IgD-negative memory B cell (primary cell): ENCODE results near the gene CNRIP1. TPM values are rescaled to one million over a fixed set of nuclear protein-coding genes. Genes with fewer than 3 reads are reported as not detected.
A peak's percentile ranks its signal among the peaks of the same experiment; 100 is the strongest.

Experiments
- H3K27ac Mint-ChIP-seq, 3 donors: one replicate each; pipeline ENCODE4 v1.8.0; 2020 to 2022; ENCODE audit warnings: mild to moderate bottlenecking in 3 of 3, mixed read lengths in 3 of 3, moderate library complexity in 1 of 3
- H3K27me3 Mint-ChIP-seq: one replicate; pipeline ENCODE4 v1.8.0; 2021; ENCODE audit warnings: mixed read lengths
- H3K36me3 Mint-ChIP-seq: one replicate; pipeline ENCODE4 v1.8.0; 2020; ENCODE audit warnings: mild to moderate bottlenecking, mixed read lengths
- H3K4me1 Mint-ChIP-seq, 3 donors: one replicate each; pipeline ENCODE4 v1.8.0; 2020 to 2022; ENCODE audit warnings: mixed read lengths in 3 of 3, mild to moderate bottlenecking in 1 of 3
- H3K4me3 Mint-ChIP-seq, 4 donors: one replicate each; pipeline ENCODE4 v1.8.0; 2020 to 2022; ENCODE audit warnings: mild to moderate bottlenecking in 4 of 4, mixed read lengths in 4 of 4, moderate library complexity in 3 of 4
- H3K9me3 Mint-ChIP-seq, 3 donors: one replicate each; pipeline ENCODE4 v1.8.0; 2020 to 2021; ENCODE audit warnings: mixed read lengths in 3 of 3, mild to moderate bottlenecking in 1 of 3
- polyA plus RNA-seq: library from polyadenylated mRNA; unstranded; fragments of 300-500 nt; fragmentation: Illumina TruSeq; gene quantifications from one replicate; pipeline ENCODE4 v1.2.3, GENCODE V29; 2021

The CNRIP1 gene
- polyA plus RNA-seq, 1 donor from 2014 or later: not detected

DNA sequence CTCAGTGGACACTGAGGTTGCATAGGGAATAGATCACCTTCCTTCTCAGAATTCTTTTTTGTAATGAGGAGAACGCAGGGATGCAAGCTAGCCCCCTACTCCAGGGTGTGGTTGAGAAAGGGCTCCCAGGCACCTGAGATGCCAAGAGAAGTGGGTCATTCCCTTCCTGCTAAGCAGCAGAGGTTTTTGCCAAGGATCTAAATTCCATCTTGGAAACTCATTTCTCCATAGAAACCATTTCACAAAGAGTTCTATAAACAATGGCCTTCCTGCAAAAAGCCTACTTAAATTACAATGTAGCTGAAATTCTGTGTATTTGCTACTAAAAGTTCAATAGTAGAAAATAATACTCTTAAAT is 63.7 kb downstream of the CNRIP1 start:
- peak overlapping the region in 1 of 4 donors; percentile 42 for H3K4me3 Mint-ChIP-seq
- H3K27me3 Mint-ChIP-seq: no peaks in the 10 kb centered on the region
- H3K9me3 Mint-ChIP-seq: no peaks in the 10 kb centered on the region
- peak overlapping the region in 2 of 3 donors; percentile 21 to 31 for H3K27ac Mint-ChIP-seq
- peaks cover 1% of the 10 kb centered on the region for H3K36me3 Mint-ChIP-seq
- H3K4me1 Mint-ChIP-seq: peaks cover 8 to 18% (median 13%) of the 10 kb centered on the region in 3 donors

DNA sequence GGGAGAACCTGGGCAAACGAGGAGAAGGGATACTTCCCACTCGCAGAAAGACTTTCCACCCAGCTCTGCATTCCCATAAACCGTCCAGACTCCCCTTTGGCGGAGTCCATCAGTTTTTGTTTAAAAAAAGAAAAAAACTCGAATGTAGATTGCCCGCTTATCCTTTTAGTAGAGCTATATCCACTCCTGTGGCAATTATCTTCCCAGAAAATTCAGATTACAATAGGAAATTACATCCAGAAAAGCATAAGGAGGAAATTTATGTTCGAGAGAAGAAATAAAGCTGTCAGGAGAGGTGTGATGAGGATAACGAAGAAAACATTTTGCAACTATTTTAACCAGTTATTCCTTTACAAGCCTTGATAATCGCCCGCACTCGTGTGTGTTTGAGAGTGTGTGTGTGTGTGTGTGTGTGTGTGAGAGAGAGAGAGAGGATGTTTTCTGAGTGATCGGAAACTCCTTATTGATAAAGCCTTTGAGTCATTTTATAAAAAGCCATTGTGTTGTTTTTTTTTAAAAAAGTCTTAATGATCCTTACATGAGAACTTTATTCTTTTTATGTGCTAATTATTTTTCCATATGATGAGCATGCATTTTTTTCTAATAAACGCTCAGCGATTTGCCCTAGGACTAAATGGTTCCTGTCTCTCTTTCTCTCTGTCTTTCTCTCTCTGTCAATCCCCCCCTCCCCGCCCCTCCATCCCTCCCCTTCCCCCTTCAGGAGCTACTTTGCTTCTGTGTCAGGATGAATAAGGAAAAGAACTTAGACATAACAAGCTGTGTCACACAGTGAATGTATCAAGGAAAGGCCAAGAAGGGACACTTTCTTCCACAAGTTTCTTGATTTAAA is 66.3 kb downstream of the CNRIP1 start:
- Mint-ChIP-seq H3K9me3 (no peaks in the 10 kb centered on the region), H3K27me3 (no peaks in the 10 kb centered on the region), H3K27ac (peak overlapping the region; percentile 97 to 99 (median 98)), H3K36me3 (peaks cover 2% of the 10 kb centered on the region), H3K4me1 (peaks cover 18 to 25% (median 20%) of the 10 kb centered on the region in 3 donors), H3K4me3 (peak overlapping the region; percentile 97 to 99 (median 98))

DNA sequence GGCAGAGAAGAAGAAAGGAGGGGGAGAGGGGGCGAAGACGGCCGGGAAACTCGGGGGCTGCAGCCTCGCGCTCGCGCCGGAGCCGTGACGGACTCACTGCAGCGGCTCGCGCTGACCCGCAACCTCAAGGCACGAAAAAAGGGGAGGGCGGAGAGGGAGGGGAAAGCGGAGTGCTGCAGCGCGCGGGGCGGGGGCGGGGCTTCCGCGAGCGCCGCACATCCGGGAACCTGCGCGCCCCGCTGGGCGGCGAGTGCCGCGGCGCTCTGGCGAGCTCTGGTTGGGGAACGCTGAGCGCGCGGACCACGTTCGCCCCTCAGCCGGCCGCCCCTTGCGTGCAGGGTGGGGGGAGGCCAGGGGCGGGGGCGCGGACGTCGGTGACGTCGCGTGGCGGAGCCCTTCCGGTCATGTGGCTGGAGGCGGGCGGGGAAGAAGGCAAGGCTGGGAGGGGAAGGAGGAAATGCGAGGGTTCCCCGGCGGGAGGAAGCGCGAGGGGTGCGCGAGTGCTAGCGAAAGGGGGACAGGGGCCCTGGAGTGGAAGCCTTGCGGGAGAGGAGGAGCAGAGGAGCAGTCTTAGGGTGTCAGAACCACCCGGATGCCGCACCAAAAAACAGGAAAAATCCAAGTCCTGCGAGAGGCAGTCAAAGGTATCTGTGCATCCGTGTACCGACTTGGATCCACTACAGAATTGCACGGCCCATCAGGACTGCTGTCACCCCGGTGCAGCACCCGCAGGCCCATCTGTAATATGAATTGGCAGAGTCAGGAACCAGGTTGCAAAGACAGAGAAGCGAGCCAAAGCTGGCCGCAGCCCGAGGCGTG is 67.1 kb downstream of the CNRIP1 start, which contains the start of gene PPP3R1:
Gene PPP3R1 (minus strand): TSS at position 133 of the 819 bp plus-strand sequence. CDS start 405 bp downstream, outside the sequence.
- H3K36me3 Mint-ChIP-seq: peaks cover 2% of the 10 kb centered on the region
- peaks cover 18 to 25% (median 20%) of the 10 kb centered on the region in 3 donors for H3K4me1 Mint-ChIP-seq
- H3K27me3 Mint-ChIP-seq: no peaks in the 10 kb centered on the region
- no peaks in the 10 kb centered on the region for H3K9me3 Mint-ChIP-seq
- peak within 1 kb of the TSS; percentile 97 to 99 (median 98) for H3K4me3 Mint-ChIP-seq
- H3K27ac Mint-ChIP-seq: peak within 1 kb of the TSS; percentile 97 to 99 (median 98)

DNA sequence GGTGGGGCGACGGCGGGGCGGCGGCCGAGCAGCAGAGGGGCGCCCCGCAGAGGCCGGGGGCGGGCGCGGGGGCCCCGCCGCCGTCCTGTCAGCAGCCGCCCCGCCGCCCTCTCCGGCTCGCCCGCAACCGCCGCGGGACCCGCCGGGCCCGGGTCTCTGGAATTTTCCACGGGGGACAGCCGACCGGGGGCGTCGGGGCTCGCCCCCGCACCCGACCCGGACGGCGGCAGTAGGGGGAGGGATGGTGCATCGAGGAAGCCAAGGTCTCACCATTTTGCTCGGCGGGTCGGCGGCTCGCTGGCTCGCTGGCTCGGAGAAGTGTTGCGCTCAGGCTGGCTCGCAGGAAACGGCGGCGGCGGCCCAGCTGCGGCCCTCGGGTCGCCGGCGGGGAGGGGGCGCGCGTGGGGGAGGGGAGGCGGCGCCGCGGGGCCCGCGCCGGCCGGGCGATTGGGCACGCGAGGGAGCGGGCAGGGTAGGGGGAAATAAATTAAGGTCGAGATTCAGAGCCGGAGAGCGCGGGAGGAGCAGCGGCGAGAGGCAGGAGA is 67.8 kb downstream of the CNRIP1 start:
- H3K4me3 Mint-ChIP-seq: peak overlapping the region; percentile 97 to 99 (median 98)

GRCh38 chr2:68251187-68251854 is 68.4 kb downstream of the CNRIP1 start:
- Mint-ChIP-seq H3K4me3 (peak overlapping the region; percentile 88 to 95 (median 92)), H3K36me3 (peaks cover 2% of the 10 kb centered on the region), H3K4me1 (peaks cover 18 to 25% (median 20%) of the 10 kb centered on the region in 3 donors), H3K27ac (peak overlapping the region; percentile 90 to 98 (median 97)), H3K27me3 (no peaks in the 10 kb centered on the region), H3K9me3 (no peaks in the 10 kb centered on the region)

More for the DNA sequence above, 67.8 kb downstream of the CNRIP1 start:
- Mint-ChIP-seq H3K9me3 (no peaks in the 10 kb centered on the region), H3K36me3 (peaks cover 2% of the 10 kb centered on the region), H3K27ac (peak overlapping the region; percentile 91 to 99 (median 98)), H3K4me1 (peaks cover 18 to 25% (median 20%) of the 10 kb centered on the region in 3 donors), H3K27me3 (no peaks in the 10 kb centered on the region)

DNA sequence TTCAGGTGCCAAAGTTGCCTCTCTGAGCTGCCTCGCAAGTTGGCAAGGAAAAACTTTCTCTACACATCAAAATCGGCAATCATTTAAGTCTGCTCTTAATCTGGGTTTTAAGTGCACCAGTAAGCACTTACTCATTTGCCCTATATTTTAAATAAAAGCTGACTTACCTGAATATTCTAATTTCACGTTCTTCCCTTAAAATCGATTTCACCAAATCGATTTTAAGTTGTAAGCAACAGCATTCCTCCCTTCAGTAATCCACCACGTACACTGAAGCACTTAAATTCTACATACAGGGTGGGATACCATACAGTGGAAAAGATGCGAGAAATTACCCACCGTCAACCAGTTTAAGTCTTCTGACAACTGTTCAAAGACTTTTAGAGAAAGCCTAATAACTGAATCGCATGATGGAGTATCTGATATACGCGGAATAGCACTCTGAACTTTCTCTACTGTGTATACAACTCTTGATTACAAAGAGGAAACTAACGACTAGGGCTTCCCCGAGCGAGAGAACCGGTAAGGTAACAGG is 69.0 kb downstream of the CNRIP1 start:
- H3K27me3 Mint-ChIP-seq: no peaks in the 10 kb centered on the region
- peaks cover 16 to 21% (median 20%) of the 10 kb centered on the region in 3 donors for H3K4me1 Mint-ChIP-seq
- no peaks in the 10 kb centered on the region for H3K9me3 Mint-ChIP-seq
- H3K36me3 Mint-ChIP-seq: peaks cover 2% of the 10 kb centered on the region
- peak overlapping the region; percentile 88 to 95 (median 92) for H3K4me3 Mint-ChIP-seq
- H3K27ac Mint-ChIP-seq: peak overlapping the region; percentile 90 to 98 (median 97)

DNA sequence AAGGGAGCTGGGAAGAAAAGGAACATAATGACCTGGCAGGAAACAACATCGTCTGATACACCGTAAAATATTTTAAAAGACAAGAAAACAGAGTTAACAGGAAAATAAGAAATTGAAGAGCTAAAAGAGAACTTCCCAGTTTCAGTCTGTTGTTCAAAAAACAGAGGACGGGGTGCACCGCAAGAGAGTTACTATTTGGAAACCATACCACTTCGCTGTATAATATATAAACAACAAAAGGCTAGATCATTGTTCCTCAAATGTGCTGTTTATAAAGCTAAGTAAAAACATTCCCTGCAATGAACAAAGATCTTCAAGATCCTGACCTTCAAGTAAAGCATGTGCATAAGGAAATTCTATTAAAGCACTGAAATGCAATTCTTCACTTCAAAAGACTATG is 69.6 kb downstream of the CNRIP1 start:
- Mint-ChIP-seq H3K27ac (peak overlapping the region; percentile 90 to 98 (median 97)), H3K4me3 (peak overlapping the region; percentile 88 to 95 (median 92)), H3K9me3 (no peaks in the 10 kb centered on the region), H3K36me3 (peaks cover 2% of the 10 kb centered on the region), H3K4me1 (peaks cover 16 to 20% (median 19%) of the 10 kb centered on the region in 3 donors), H3K27me3 (no peaks in the 10 kb centered on the region)

DNA sequence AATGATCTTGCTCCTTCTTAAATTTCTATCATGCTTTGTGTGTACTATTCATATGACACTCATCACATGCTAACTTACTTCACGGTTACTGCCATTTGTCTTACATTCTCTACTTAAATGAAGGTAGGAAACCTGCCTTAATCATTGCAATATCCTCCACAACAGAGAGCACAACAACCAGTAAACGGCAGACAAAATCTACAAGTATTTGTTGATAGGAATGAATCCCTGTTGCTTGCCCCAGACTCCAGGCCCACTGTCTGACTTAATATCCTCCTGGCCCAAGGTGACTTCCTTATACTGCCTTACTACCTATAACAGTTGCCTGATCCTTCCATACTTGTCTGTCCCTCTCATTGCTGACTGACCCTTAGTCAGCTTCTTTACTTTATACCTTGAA is 70.9 kb downstream of the CNRIP1 start:
- peaks cover 10 to 11% (median 10%) of the 10 kb centered on the region in 3 donors for H3K4me1 Mint-ChIP-seq
- H3K9me3 Mint-ChIP-seq: no peaks in the 10 kb centered on the region
- H3K4me3 Mint-ChIP-seq: no peak overlapping the region
- no peaks in the 10 kb centered on the region for H3K27me3 Mint-ChIP-seq
- H3K36me3 Mint-ChIP-seq: peaks cover 2% of the 10 kb centered on the region
- no peak overlapping the region for H3K27ac Mint-ChIP-seq

DNA sequence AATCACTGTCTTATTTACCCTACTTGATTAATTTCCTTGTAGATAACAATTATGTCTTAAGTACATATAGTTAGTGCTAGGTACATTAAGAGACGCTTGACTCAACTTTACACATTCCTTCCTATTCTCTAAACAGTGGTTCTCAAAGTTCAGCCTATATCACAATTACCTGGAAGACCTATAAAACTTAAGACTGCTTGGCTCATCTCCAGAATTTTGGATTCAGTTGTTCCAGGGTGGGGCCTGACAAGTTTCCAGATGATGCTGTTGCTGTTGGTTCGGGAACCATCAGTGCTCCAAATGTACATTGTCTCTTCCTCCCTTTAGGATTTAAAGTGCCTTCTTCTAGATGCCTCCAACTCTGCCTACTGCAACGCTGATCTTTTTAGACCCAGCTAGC is 71.4 kb downstream of the CNRIP1 start:
- Mint-ChIP-seq H3K9me3 (no peaks in the 10 kb centered on the region), H3K4me3 (no peak overlapping the region), H3K27me3 (no peaks in the 10 kb centered on the region), H3K36me3 (peaks cover 2% of the 10 kb centered on the region), H3K4me1 (peaks cover 8 to 11% (median 10%) of the 10 kb centered on the region in 3 donors), H3K27ac (no peak overlapping the region)

- Mint-ChIP-seq H3K36me3 (peaks cover 2% of the 10 kb centered on the region), H3K27me3 (no peaks in the 10 kb centered on the region), H3K27ac (no peak overlapping the region), H3K4me3 (no peak overlapping the region), H3K9me3 (no peaks in the 10 kb centered on the region), H3K4me1 (peaks cover 7 to 15% (median 12%) of the 10 kb centered on the region in 3 donors)
These were observed 73.4 kb downstream of the CNRIP1 start for GRCh38 chr2:68246396-68246795.

DNA sequence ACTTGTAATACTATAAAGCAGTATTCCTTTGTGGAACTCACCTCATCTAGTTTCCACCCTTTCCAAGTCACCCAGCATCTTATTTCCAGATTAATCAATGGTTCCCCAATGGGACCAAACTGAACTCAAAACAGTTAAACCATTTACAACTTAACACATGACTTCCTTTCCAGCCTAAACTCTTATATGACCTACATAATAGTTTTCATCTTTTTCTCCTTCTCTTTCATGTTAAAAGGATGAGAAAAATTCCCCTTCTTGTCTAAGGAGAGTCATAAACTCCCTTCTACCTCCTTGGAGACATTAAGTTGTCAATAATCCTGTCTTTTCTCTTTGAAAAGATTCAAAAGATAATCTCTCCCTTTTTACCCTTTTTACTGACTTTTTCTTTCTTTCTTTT is 74.1 kb downstream of the CNRIP1 start:
- Mint-ChIP-seq H3K4me1 (peaks cover 8 to 20% (median 15%) of the 10 kb centered on the region in 3 donors), H3K27ac (no peak overlapping the region), H3K36me3 (no peaks in the 10 kb centered on the region), H3K27me3 (no peaks in the 10 kb centered on the region), H3K4me3 (no peak overlapping the region), H3K9me3 (no peaks in the 10 kb centered on the region)

DNA sequence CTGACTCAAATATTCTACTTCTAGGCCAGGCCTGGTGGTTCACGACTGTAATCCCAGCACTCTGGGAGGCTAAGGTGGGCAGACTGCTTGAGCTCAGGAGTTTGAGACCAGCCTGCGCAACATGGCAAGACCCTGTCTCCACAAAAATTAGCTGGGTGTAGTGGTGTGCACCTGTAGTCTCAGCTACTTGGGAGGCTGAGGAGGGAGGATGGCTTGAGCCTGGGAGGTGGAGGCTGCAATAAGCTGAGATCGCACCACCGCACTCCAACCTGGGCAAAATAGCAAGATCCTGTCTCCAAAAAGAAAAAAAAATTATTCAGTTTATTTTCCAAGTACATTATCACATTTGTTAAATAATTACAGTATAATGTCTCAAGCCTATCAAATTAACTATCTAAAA is 74.7 kb downstream of the CNRIP1 start:
- H3K4me1 Mint-ChIP-seq: peaks cover 10 to 22% (median 16%) of the 10 kb centered on the region in 3 donors

GRCh38 chr2:68244456-68244855 is 75.3 kb downstream of the CNRIP1 start:
- Mint-ChIP-seq H3K36me3 (no peaks in the 10 kb centered on the region), H3K4me1 (peaks cover 11 to 27% (median 16%) of the 10 kb centered on the region in 3 donors), H3K27me3 (no peaks in the 10 kb centered on the region), H3K4me3 (no peak overlapping the region), H3K9me3 (no peaks in the 10 kb centered on the region), H3K27ac (no peak overlapping the region)

More for the DNA sequence above, 74.7 kb downstream of the CNRIP1 start:
- Mint-ChIP-seq H3K27ac (no peak overlapping the region), H3K4me3 (no peak overlapping the region), H3K9me3 (no peaks in the 10 kb centered on the region), H3K27me3 (no peaks in the 10 kb centered on the region), H3K36me3 (no peaks in the 10 kb centered on the region)
